A549 (cell line): ENCODE results near the gene C21orf58.

ENCODE experiments used
- CBX2 ChIP-seq: fragments of 200-600 bp; sonication (generic); IDR thresholded peaks from 2 replicates; pipeline ENCODE4 v1.6.1; 2016; ENCODE audit warnings: low read depth, mild to moderate bottlenecking, borderline replicate concordance
- CHD2 ChIP-seq: fragments of 150-350 bp; IDR thresholded peaks from 2 replicates; pipeline ENCODE4 v1.6.1; 2014; ENCODE audit warnings: low read length; ENCODE audit not compliant: partially characterized antibody
- FOSB ChIP-seq: fragments of 250-450 bp; sonication (Bioruptor Pico); IDR thresholded peaks from 2 replicates; pipeline ENCODE4 v1.5.0; 2020; ENCODE audit warnings: mild to moderate bottlenecking, moderate library complexity
- JUN ChIP-seq, 2 experiments: fragments of >200 bp; sonication (Bioruptor Twin); formaldehyde crosslinking; IDR thresholded peaks; 2 replicates in 1 of 2; 3 replicates in 1 of 2; pipeline ENCODE4 v1.6.1; 2016 to 2017
- POLR2A ChIP-seq: IDR thresholded peaks from 2 replicates; pipeline ENCODE4 v1.6.1; 2012; ENCODE audit warnings: mild to moderate bottlenecking, low read length
- RARB ChIP-seq: fragments of 250-450 bp; sonication (Bioruptor Pico); IDR thresholded peaks from 2 replicates; pipeline ENCODE4 v1.8.0; 2021; ENCODE audit warnings: mild to moderate bottlenecking, moderate library complexity
- RCOR1 ChIP-seq: fragments of 150-350 bp; IDR thresholded peaks from 2 replicates; pipeline ENCODE4 v1.6.1; 2014; ENCODE audit warnings: antibody characterized with exemption, low read length, low read depth
- RNF2 ChIP-seq: fragments of 200-600 bp; sonication (generic); IDR thresholded peaks from 2 replicates; pipeline ENCODE4 v1.6.1; 2016; ENCODE audit warnings: low read depth, mild to moderate bottlenecking, antibody characterized with exemption, moderate library complexity, borderline replicate concordance
- SMC3 ChIP-seq: fragments of >200 bp; sonication (Bioruptor Twin); formaldehyde crosslinking; IDR thresholded peaks from 3 replicates; pipeline ENCODE4 v1.6.1; 2018; ENCODE audit warnings: inconsistent platforms
- ZFP36 ChIP-seq: fragments of 450-650 bp; IDR thresholded peaks from 2 replicates; pipeline ENCODE4 v1.6.1; 2014; ENCODE audit warnings: borderline replicate concordance; ENCODE audit not compliant: partially characterized antibody
- TF ChIP-seq, protein P1 (sequence below): fragments of >200 bp; sonication (Bioruptor Twin); formaldehyde crosslinking; IDR thresholded peaks from 3 replicates; pipeline ENCODE4 v1.5.1; 2016
- TF ChIP-seq, protein P2 (sequence below): IDR thresholded peaks from 2 replicates; pipeline ENCODE4 v1.6.1; 2012; ENCODE audit warnings: low read depth, borderline replicate concordance
- TF ChIP-seq, protein P3 (sequence below): fragments of >200 bp; sonication (Bioruptor Twin); formaldehyde crosslinking; IDR thresholded peaks from 3 replicates; pipeline ENCODE4 v1.6.1; 2016
- TF ChIP-seq, protein P4 (sequence below): fragments of >200 bp; sonication (Bioruptor Twin); formaldehyde crosslinking; IDR thresholded peaks from 2 replicates; pipeline ENCODE4 v1.6.1; 2016

DNA sequence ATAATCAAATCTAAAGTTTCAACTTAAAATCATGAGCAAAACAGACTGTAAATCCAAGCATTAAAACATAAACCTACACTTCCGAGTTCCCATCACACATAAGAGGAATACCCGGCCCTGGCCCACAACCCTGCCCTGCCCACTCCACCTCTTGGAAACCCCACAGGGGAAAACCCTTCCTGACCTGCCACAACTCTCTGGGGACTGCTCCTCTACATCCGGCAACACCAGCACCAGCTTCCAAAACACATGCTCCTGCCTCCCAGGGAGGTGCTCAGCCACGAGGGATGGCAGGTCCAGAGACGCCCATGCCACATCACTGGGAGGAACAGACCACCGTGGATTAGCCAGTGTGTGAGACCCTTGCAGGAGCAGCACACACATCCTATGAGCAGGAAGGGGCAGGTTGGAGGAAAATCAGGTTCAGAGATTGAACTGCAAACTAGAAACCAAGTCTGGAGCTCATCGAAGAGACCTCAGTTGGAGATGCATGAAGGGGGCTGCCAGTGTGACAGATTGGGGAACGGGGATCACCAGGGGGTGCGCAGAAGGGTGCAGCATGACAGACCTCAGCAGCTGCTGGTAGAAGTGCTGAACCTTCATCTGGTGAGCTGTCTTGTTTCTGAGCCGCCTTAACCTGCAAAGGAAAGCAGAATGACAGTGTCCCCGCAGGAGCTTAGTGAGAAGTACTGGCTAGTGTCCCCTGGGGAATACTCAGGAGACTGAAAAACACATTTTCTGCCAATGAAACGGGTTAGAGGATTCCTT lies 69.3 kb downstream of the C21orf58 start:
- TF ChIP-seq CBX2 = no peak
- TF ChIP-seq, protein P1, sequence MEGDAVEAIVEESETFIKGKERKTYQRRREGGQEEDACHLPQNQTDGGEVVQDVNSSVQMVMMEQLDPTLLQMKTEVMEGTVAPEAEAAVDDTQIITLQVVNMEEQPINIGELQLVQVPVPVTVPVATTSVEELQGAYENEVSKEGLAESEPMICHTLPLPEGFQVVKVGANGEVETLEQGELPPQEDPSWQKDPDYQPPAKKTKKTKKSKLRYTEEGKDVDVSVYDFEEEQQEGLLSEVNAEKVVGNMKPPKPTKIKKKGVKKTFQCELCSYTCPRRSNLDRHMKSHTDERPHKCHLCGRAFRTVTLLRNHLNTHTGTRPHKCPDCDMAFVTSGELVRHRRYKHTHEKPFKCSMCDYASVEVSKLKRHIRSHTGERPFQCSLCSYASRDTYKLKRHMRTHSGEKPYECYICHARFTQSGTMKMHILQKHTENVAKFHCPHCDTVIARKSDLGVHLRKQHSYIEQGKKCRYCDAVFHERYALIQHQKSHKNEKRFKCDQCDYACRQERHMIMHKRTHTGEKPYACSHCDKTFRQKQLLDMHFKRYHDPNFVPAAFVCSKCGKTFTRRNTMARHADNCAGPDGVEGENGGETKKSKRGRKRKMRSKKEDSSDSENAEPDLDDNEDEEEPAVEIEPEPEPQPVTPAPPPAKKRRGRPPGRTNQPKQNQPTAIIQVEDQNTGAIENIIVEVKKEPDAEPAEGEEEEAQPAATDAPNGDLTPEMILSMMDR = no peak
- TF ChIP-seq ZFP36 = no peak
- TF ChIP-seq RARB (CRISPR knock-in tag) = no peak
- TF ChIP-seq FOSB (CRISPR knock-in tag) = no peak
- no peak for TF ChIP-seq POLR2A
- no peak for TF ChIP-seq CHD2
- TF ChIP-seq RCOR1 = no peak
- TF ChIP-seq, protein P2, sequence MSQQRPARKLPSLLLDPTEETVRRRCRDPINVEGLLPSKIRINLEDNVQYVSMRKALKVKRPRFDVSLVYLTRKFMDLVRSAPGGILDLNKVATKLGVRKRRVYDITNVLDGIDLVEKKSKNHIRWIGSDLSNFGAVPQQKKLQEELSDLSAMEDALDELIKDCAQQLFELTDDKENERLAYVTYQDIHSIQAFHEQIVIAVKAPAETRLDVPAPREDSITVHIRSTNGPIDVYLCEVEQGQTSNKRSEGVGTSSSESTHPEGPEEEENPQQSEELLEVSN = no peak
- TF ChIP-seq, protein P3, sequence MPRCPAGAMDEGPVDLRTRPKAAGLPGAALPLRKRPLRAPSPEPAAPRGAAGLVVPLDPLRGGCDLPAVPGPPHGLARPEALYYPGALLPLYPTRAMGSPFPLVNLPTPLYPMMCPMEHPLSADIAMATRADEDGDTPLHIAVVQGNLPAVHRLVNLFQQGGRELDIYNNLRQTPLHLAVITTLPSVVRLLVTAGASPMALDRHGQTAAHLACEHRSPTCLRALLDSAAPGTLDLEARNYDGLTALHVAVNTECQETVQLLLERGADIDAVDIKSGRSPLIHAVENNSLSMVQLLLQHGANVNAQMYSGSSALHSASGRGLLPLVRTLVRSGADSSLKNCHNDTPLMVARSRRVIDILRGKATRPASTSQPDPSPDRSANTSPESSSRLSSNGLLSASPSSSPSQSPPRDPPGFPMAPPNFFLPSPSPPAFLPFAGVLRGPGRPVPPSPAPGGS = no peak
- no peak for TF ChIP-seq SMC3
- TF ChIP-seq, protein P4, sequence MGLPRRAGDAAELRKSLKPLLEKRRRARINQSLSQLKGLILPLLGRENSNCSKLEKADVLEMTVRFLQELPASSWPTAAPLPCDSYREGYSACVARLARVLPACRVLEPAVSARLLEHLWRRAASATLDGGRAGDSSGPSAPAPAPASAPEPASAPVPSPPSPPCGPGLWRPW = no peak
- no peak for TF ChIP-seq JUN (IDR thresholded peaks at IDR 0.05)
- TF ChIP-seq RNF2 = no peak
